Liver (tissue), 9 donors: ENCODE measurements around the gene SLC27A3. TPM values are rescaled to one million over a fixed set of nuclear protein-coding genes. Genes with fewer than 3 reads are reported as not detected.
A peak's percentile ranks its signal among the peaks of the same experiment; 100 is the strongest.

Experiments
- DNase-seq: peaks from one replicate; pipeline ENCODE4 v3.0.0-alpha.2; 2017; ENCODE audit warnings: low spot score
- H3K27ac ChIP-seq, 2 donors: one replicate each; pipeline ENCODE4 v1.7.0; 2013; ENCODE audit warnings: inconsistent platforms in 2 of 2, low read length in 2 of 2, control low read depth in 1 of 2, low read depth in 1 of 2, mild to moderate bottlenecking in 1 of 2
- H3K27me3 ChIP-seq, 4 donors: one replicate each; pipeline versions ENCODE4 v1.6.1 to v1.7.0; 2013; ENCODE audit warnings: low read length in 3 of 4, inconsistent platforms in 1 of 4, mild to moderate bottlenecking in 1 of 4, moderate library complexity in 1 of 4; ENCODE audit not compliant: control insufficient read depth in 4 of 4, insufficient read depth in 4 of 4
- H3K36me3 ChIP-seq, 4 donors: one replicate each; pipeline versions ENCODE4 v1.6.1 to v1.7.0; 2013; ENCODE audit warnings: low read length in 3 of 4, mild to moderate bottlenecking in 3 of 4, low read depth in 1 of 4, moderate library complexity in 1 of 4; ENCODE audit not compliant: control insufficient read depth in 4 of 4, insufficient read depth in 3 of 4
- H3K4me1 ChIP-seq, 4 donors: one replicate each; pipeline versions ENCODE4 v1.6.1 to v1.7.0; 2013; ENCODE audit warnings: low read length in 3 of 4, mild to moderate bottlenecking in 3 of 4, moderate library complexity in 1 of 4; ENCODE audit not compliant: control insufficient read depth in 4 of 4, insufficient read depth in 4 of 4
- H3K4me3 ChIP-seq, 3 donors: one replicate each; pipeline versions ENCODE4 v1.6.1 to v1.7.0; 2013; ENCODE audit warnings: low read length in 3 of 3, control low read depth in 1 of 3, low read depth in 1 of 3, mild to moderate bottlenecking in 1 of 3
- H3K9ac ChIP-seq, 2 donors: one replicate each; pipeline ENCODE4 v1.7.0; 2013; ENCODE audit warnings: low read length in 2 of 2, mild to moderate bottlenecking in 2 of 2, moderate library complexity in 2 of 2, control low read depth in 1 of 2, low read depth in 1 of 2
- H3K9me3 ChIP-seq, 4 donors: one replicate each; pipeline versions ENCODE4 v1.6.1 to v1.7.0; 2013; ENCODE audit warnings: low read length in 3 of 4; ENCODE audit not compliant: control insufficient read depth in 4 of 4
- ATF3 ChIP-seq: IDR thresholded peaks from 2 replicates; pipeline ENCODE4 v1.6.1; 2016; ENCODE audit warnings: antibody characterized with exemption
- EGR1 ChIP-seq, 2 donors: IDR thresholded peaks; 2 replicates each; pipeline ENCODE4 v1.6.1; 2016 to 2018; ENCODE audit warnings: antibody characterized with exemption in 2 of 2, low read depth in 2 of 2
- FOXA1 ChIP-seq: IDR thresholded peaks from 2 replicates; pipeline ENCODE4 v1.6.1; 2016; ENCODE audit warnings: antibody characterized with exemption
- GABPA ChIP-seq, 2 donors: IDR thresholded peaks in 1 of 2; conservative IDR thresholded peaks in 1 of 2; 2 replicates each; pipeline ENCODE4 v1.6.1; 2016; ENCODE audit warnings: antibody characterized with exemption in 2 of 2, mild to moderate bottlenecking in 1 of 2, moderate library complexity in 1 of 2
- HNF4G ChIP-seq: IDR thresholded peaks from 2 replicates; pipeline ENCODE4 v1.6.1; 2016; ENCODE audit warnings: antibody characterized with exemption
- JUND ChIP-seq, 2 donors: IDR thresholded peaks; 2 replicates each; pipeline ENCODE4 v1.6.1; 2016; ENCODE audit warnings: antibody characterized with exemption in 2 of 2
- NR2F2 ChIP-seq: IDR thresholded peaks from 2 replicates; pipeline ENCODE4 v1.6.1; 2016; ENCODE audit warnings: antibody characterized with exemption
- RXRA ChIP-seq, 2 donors: IDR thresholded peaks; 2 replicates each; pipeline ENCODE4 v1.6.1; 2017 to 2018; ENCODE audit warnings: antibody characterized with exemption in 2 of 2, mild to moderate bottlenecking in 1 of 2
- SP1 ChIP-seq: IDR thresholded peaks from 2 replicates; pipeline ENCODE4 v1.6.1; 2018; ENCODE audit warnings: antibody characterized with exemption, mild to moderate bottlenecking
- YY1 ChIP-seq: IDR thresholded peaks from 2 replicates; pipeline ENCODE4 v1.6.1; 2016; ENCODE audit warnings: antibody characterized with exemption, mild to moderate bottlenecking
- ZBTB33 ChIP-seq: IDR thresholded peaks from 2 replicates; pipeline ENCODE4 v1.6.1; 2016; ENCODE audit warnings: antibody characterized with exemption
- WGBS: extraction: QIAGEN DNeasy Blood & Tissue Kit; methylation state at CpG from one replicate; pipeline ENCODE4 v1.1.7; 2013; 5-methylcytosine and 5-hydroxymethylcytosine counted together
- polyA plus RNA-seq, 2 donors: library from polyadenylated mRNA; stranded (reverse) in 1 of 2; unstranded in 1 of 2; fragments of 200-250 nt in 1 of 2; fragments of >200 nt in 1 of 2; fragmentation: Nextera tagmentation in 1 of 2; extraction: Ambion mirVana in 1 of 2; gene quantifications; one replicate each; pipeline versions ENCODE4 v1.2.1 to v1.2.3, GENCODE V29; 2013 to 2015
- total RNA-seq, 2 donors: library from RNA; depleted of rRNA; stranded (reverse); fragments of >200 nt; gene quantifications; one replicate each; pipeline ENCODE4 v1.2.3, GENCODE V29; 2014
- TF ChIP-seq, protein P1 (sequence below): IDR thresholded peaks from 2 replicates; pipeline ENCODE4 v1.6.1; 2016; ENCODE audit warnings: antibody characterized with exemption
- TF ChIP-seq, protein P2 (sequence below): IDR thresholded peaks from 2 replicates; pipeline ENCODE4 v1.6.1; 2016; ENCODE audit warnings: antibody characterized with exemption, mild to moderate bottlenecking
- TF ChIP-seq, protein P3 (sequence below): fragments of 150-350 bp; IDR thresholded peaks from 2 replicates; pipeline ENCODE4 v1.5.1; 2017; ENCODE audit warnings: improper control_type of control experiment, low read depth, low read length; ENCODE audit not compliant: missing input control
- donor health status: healthy.
- donor health status: healthy.
- donor health status: healthy.
- donor health status: healthy.
- donor health status: healthy.

The SLC27A3 gene
- total and polyA plus RNA-seq, 4 donors, result 18.1 to 47.4 (median 28.2) TPM

- WGBS, result 86% methylated on average over 2 of the region's 2 CpGs
- Histone ChIP-seq H3K9ac (no peak overlapping the region), H3K27me3 (no peaks in the 10 kb centered on the region), H3K27ac (peak overlapping the region; percentile 14 to 48), H3K4me1 (peaks cover 0 to 13% (median 3%) of the 10 kb centered on the region in 4 donors), H3K4me3 (no peak overlapping the region), H3K9me3 (no peaks in the 10 kb centered on the region), H3K36me3 (peaks cover 1 to 51% (median 45%) of the 10 kb centered on the region in 4 donors)
- no peak for TF ChIP-seq JUND (IDR thresholded peaks at IDR 0.05)
- TF ChIP-seq, protein P1, sequence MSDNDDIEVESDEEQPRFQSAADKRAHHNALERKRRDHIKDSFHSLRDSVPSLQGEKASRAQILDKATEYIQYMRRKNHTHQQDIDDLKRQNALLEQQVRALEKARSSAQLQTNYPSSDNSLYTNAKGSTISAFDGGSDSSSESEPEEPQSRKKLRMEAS, result no peak
- TF ChIP-seq NR2F2, result peak; percentile 53
- no peak for TF ChIP-seq FOXA1
- peak; percentile 27 for TF ChIP-seq SP1
- no peak for DNase-seq
These were observed 23.1 kb upstream of the SLC27A3 start for GRCh38 chr1:153752072-153752471.

DNA sequence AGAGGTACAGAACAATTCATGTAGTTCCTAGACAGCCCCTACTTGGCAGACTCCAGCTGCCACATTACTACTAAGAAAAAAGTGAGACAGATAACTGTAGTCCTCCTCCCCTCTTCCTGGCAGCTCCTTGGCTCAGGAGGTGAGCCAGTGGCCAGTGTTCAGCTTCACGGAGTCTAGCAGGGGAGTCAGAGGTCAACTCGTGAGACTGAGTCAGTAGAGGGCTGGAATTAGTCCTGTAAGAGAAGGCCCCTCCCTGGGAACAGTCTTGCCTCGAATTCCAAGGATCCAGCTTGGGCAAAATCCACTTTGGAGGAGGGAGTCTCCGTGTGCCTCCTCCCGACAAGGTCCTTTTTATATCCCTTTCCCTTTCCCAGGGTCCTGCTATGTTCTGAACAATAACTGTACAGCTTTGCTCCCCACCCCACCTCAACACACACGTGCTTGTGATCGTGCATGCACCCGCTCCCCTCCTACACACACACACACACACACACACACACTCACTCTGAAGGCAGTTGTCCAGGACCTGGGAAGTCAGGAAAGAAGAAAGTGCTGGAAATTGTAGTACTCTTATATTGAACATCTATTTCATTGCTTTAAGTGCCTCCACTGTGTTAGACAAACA is 22.5 kb upstream of the SLC27A3 start:
- 78% methylated on average over 8 of the region's 8 CpGs for WGBS
- H3K27me3 ChIP-seq, result no peaks in the 10 kb centered on the region
- H3K9me3 ChIP-seq, result no peaks in the 10 kb centered on the region
- peaks cover 1 to 51% (median 43%) of the 10 kb centered on the region in 4 donors for H3K36me3 ChIP-seq
- H3K9ac ChIP-seq, result no peak overlapping the region
- peaks cover 0 to 13% (median 3%) of the 10 kb centered on the region in 4 donors for H3K4me1 ChIP-seq
- peak overlapping the region; percentile 14 to 48 for H3K27ac ChIP-seq
- TF ChIP-seq, protein P2, sequence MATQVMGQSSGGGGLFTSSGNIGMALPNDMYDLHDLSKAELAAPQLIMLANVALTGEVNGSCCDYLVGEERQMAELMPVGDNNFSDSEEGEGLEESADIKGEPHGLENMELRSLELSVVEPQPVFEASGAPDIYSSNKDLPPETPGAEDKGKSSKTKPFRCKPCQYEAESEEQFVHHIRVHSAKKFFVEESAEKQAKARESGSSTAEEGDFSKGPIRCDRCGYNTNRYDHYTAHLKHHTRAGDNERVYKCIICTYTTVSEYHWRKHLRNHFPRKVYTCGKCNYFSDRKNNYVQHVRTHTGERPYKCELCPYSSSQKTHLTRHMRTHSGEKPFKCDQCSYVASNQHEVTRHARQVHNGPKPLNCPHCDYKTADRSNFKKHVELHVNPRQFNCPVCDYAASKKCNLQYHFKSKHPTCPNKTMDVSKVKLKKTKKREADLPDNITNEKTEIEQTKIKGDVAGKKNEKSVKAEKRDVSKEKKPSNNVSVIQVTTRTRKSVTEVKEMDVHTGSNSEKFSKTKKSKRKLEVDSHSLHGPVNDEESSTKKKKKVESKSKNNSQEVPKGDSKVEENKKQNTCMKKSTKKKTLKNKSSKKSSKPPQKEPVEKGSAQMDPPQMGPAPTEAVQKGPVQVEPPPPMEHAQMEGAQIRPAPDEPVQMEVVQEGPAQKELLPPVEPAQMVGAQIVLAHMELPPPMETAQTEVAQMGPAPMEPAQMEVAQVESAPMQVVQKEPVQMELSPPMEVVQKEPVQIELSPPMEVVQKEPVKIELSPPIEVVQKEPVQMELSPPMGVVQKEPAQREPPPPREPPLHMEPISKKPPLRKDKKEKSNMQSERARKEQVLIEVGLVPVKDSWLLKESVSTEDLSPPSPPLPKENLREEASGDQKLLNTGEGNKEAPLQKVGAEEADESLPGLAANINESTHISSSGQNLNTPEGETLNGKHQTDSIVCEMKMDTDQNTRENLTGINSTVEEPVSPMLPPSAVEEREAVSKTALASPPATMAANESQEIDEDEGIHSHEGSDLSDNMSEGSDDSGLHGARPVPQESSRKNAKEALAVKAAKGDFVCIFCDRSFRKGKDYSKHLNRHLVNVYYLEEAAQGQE, result no peak
- no peak overlapping the region for H3K4me3 ChIP-seq
- no peak for DNase-seq

DNA sequence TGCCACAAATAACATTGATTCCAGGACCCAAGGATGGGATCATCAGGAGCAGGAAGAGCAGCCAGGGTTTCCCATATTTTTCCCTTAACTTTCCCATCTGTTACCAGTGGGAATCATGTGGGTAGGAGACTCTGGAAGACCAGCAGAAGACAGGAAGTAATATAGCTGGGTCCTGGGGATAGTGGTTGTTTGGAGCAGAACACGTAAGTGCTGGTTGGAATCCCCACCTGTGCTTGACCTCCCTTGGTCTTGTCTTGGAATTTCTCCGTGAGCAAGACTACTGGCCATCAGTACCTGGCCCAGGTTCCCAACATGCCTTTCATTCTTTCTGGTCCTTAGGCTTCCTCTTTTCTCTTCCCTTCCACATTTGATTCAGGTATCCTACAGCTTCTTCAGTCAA is 20.9 kb upstream of the SLC27A3 start:
- no peaks in the 10 kb centered on the region for H3K27me3 ChIP-seq
- no peaks in the 10 kb centered on the region for H3K9me3 ChIP-seq
- peaks cover 3 to 50% (median 44%) of the 10 kb centered on the region in 4 donors for H3K36me3 ChIP-seq
- no peak overlapping the region for H3K9ac ChIP-seq
- peaks cover 0 to 13% (median 3%) of the 10 kb centered on the region in 4 donors for H3K4me1 ChIP-seq
- no peak overlapping the region for H3K27ac ChIP-seq
- WGBS, result 99% methylated on average over 2 of the region's 2 CpGs
- TF ChIP-seq, protein P1, result no peak
- DNase-seq, result no peak
- H3K4me3 ChIP-seq, result no peak overlapping the region

DNA sequence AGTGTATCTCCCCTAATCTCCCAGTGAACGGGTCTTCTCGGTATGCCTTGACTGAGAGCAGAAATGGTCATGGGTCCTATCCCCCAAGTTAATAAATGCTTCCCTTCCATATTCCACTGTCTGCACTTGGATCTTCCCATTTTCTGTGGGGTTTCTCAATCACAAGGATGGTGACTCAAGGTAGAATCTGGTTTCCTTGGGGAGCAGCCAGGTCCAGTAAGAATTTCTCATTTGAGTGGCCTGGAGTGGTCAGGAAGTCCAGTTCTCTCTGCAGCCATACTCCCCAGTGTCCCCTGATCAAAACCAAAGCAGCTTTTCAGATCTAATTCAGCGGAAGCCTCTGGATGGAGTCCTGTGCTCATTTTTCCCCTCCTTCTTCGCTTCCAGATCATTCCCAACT is 14.8 kb upstream of the SLC27A3 start:
- Histone ChIP-seq H3K9me3 (no peaks in the 10 kb centered on the region), H3K9ac (no peak overlapping the region), H3K27ac (no peak overlapping the region), H3K27me3 (no peaks in the 10 kb centered on the region), H3K4me3 (no peak overlapping the region), H3K36me3 (peaks cover 6 to 67% (median 46%) of the 10 kb centered on the region in 4 donors), H3K4me1 (peaks cover 0 to 3% (median 0%) of the 10 kb centered on the region in 4 donors)
- WGBS, result 98% methylated on average over 4 of the region's 4 CpGs
- no peak for DNase-seq
- TF ChIP-seq, protein P3, sequence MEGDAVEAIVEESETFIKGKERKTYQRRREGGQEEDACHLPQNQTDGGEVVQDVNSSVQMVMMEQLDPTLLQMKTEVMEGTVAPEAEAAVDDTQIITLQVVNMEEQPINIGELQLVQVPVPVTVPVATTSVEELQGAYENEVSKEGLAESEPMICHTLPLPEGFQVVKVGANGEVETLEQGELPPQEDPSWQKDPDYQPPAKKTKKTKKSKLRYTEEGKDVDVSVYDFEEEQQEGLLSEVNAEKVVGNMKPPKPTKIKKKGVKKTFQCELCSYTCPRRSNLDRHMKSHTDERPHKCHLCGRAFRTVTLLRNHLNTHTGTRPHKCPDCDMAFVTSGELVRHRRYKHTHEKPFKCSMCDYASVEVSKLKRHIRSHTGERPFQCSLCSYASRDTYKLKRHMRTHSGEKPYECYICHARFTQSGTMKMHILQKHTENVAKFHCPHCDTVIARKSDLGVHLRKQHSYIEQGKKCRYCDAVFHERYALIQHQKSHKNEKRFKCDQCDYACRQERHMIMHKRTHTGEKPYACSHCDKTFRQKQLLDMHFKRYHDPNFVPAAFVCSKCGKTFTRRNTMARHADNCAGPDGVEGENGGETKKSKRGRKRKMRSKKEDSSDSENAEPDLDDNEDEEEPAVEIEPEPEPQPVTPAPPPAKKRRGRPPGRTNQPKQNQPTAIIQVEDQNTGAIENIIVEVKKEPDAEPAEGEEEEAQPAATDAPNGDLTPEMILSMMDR, result no peak
- no peak for TF ChIP-seq FOXA1
- TF ChIP-seq NR2F2, result no peak
- TF ChIP-seq YY1, result no peak
- TF ChIP-seq GABPA (IDR thresholded peaks at IDR 0.05 in 1 of 2, conservative IDR thresholded peaks at IDR 0.05 in 1 of 2), result no peak
- no peak for TF ChIP-seq HNF4G
- no peak for TF ChIP-seq JUND (IDR thresholded peaks at IDR 0.05)
- no peak for TF ChIP-seq RXRA (IDR thresholded peaks at IDR 0.05)
- no peak for TF ChIP-seq SP1
- no peak for TF ChIP-seq ATF3
- TF ChIP-seq ZBTB33, result no peak
- TF ChIP-seq EGR1 (IDR thresholded peaks at IDR 0.05; ENCODE audit: low read depth in 2 of 2), result no peak
